GM21529 (cell line): Measurements from ENCODE around the gene COMMD2.

ENCODE experiments used
- ATAC-seq: cut with Tn5 transposase; IDR thresholded peaks from one replicate; pipeline ENCODE4 v1.9.1; 2021; ENCODE audit not compliant: unreplicated experiment

Gene COMMD2

DNA sequence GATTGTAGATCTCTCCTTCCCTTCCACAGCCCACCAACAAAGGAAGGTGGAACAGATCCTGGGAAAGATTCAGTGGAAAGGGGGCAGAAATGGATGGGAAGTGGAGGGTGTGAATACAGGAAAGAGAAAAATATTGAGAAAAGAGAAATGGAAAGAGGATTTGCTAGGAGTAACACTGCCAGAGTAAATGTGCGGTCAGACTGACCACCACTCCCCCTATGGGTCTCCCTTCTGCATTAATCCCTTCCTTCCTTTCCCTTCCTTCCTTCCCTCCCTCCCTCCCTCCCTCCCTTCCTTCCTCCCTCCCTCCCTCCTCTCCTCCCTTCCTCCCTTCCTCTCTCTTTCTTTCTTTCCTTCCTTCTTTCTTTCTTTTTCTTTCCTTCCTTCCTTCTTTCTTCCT, 12.0 kb upstream of the COMMD2 start:
- no peak for ATAC-seq

DNA sequence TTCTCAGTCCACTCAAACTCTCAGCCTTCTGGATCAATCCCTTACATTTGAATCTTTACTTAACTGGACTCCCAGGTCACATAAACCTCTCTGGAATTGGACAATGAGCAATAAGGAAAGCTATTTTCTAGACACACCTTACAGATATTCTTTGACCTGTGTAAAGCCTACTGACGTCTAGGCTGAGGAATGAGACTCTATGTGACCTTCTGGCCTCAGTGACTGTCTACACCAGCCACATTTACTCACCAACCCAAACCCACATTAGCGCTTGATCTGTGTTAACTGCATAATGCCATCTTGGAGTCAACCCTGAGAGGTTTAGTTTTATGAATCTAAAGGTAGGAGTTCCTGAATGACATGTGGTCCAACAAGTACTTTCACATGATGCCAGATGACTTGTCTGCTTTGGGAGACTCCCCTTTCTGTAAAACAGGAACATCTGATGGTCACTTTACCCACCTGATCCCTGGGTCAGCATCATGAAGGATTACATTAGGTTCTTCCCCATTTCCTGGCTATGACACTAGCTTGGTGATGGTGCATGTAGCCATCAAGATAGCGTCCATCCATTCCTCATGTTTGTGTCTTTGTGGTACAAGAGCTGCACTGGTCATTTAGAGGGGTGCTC, 11.4 kb upstream of the COMMD2 start:
- no peak for ATAC-seq

DNA sequence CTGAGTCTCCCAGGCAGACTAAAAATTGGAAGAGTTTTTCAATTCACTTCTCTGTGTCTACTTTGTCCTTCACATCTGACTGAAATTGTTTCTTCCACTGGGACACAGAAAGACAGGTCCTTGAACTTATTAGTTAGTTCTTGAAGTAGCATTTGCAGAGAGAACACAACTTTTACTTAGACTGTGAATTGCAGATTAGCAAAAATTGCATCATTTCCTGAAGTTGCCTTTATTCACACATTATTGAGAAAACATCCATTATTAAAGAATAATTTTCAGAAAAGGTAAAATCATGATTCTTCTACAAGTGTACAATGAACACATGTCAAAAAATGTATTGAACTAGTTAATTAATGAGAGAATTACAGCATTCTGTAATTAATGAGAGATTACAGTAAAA, 1.4 kb upstream of the COMMD2 start:
- no peak for ATAC-seq

DNA sequence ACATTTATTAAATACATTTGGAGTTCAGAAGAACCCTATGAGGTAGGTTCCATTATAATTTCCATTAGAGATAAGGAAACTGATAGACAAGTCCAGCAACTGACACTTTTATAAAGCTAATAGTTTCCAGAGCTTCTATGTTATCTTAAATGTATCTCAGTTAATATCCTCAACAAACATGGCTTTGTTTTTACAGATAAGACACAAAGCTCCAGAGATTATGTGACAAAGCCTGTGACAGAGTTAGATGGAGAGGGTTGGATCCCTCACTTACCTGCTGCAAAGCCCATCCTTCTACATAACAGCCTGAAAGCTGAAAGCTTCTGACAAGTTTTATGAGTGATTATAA, 473 bp upstream of the COMMD2 start:
- ATAC-seq = no peak

DNA sequence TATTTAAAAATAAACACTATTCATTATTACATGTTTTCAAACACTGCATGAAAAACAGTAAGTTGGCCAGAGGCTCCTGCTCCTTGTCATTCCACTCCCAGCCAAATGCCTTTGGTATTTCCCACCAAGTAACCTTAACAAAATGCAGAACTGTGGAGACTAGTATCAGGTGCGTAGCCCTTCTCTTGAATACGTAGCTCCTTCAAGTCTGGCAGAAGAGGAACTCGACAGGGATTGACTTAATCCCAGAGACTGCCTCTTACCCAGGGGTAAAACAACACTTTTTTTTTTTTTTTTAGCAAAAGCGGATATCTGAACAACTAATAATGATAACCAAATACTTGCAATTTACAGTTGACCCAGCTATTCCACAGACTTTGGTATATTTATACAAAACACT, 738 bp downstream of the COMMD2 start:
- ATAC-seq = no peak

DNA sequence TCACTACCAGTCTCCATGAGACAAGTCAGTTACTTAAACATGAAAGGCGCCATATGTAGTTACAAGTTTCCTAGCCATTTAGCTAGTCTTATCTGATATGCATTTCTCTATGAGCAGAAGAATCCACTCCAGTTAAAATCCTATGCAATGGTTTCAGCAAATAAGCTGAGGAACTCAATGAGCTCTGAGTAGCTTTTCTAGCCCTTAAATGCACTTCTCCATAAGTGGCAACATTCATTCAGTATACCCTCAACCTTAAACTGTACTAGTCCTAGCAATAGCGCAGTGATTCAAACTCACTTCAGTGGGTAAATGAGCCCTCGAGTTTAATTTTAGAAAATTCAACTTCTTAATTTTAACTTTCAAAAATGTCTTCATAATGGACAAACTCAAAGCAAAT, 7.7 kb downstream of the COMMD2 start:
- ATAC-seq = no peak

DNA sequence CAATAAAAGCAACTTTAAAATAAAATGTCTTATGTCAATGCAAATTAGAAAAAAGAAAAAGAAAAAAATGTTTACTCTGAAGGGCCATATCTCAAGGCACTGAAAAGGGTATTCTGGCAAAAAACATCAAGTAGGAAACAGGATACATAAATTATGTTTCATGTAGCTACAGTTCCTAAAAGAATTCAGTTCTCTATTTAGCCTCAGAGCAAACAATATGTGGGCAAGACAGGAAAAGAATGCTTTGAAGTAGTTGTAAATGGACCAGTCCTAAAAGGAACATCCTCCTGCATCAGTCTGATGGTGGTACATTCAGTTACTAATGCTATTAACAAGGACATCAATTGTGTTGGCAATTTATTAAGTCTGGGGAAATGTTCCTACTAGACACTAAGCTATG, 8.1 kb downstream of the COMMD2 start:
- no peak for ATAC-seq

DNA sequence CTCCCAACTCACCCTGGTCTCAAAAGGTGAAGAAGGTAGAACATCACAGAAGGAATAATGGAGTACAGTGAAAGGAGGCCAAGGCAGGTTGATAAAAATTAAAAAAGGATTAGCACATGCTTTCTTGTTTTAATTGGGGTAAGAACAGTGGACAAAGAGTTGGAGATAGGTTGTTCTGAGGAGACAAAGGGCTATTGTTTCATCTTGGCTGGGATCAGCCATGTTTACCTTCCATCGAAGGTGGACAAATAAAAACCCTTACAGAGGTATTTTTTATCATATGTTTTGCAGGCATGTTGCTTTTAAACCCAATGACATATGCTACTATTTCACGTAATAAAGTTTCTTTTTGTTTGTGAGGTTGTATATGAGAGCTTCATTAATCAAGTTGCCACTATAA, 12.9 kb downstream of the COMMD2 start:
- ATAC-seq = no peak

DNA sequence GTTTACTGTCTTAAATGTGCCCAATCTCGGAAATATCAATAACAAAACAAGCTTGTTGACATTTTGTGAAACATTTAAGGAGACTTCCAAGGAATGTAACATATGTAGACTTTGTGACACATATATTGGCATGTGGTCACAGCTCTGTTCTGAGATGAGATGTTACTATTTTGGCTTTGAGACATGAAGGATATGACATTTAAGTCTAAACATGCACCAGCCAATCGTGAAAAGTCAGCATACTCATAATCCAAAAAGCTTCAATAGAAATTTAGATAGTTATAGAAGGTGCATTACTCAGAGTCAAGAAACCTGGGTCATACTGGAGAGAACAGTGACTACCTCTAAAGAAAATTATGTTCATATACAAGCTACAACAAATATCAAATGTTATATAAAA, 13.4 kb downstream of the COMMD2 start:
- ATAC-seq = no peak

DNA sequence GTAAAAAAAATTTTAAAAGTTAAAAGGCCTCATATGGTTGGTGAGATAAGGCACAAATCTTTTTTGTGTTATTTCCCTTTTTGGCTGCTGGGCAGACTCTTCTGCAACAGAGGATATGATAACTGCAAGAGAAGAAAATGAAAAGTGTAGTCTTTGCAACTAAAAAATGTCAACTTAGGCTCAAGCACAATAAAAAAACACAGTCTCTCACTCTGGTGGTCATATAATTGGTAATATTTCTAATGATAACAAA, 15.4 kb downstream of the COMMD2 start:
- no peak for ATAC-seq

DNA sequence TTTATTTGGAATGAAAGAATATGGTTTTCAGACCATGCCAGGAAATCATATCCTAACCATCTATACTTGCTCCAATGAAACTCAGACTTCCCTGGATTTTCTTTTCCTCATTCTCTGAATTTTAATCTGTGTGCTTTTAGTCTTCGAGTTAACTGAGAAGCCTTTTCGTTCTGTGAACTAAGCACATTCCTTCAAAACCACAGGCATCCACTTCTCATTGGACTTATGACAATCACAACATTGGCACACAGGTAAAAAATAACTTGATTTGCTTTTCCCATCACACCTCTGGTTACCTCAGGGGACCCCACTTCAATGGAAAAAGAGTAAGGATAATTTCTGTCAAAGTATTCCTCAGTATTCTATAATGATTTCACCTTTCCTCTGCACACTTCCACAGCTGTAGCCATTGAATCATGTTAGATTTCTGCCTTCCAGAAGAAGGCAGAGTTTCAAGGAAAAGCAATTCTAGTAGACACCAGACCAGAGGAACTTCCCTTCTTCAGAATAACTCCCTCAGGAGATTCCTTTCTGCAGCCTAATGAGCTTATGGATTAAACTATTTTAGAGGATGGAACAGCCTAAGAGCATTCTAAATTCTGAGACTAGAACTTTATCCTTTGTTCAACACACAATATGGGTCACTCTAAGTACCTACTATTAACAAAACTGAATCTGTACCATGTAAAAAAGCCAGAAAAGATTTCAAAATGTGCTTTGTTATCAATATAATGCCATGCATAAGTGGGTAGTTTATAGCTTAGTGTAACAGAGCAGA, 15.9 kb downstream of the COMMD2 start:
- ATAC-seq = no peak

DNA sequence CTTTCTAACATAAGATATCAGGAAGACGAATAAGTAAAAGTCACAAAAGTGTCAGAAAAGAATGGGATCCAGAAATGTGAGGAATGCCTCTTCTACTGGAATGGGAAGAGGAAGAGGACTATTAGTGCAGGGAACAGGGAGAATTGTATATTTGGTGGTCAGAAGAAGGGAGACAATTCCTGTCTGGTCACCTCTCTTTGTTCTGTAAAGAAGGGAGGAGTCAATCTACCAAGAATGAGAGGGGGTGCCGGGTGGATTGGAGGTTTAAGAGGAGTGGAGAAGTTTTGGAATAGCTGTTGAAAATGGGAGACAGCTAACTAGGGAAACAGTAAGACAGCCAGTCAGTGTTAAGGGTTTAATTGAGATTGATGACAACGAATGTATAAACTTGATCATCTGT, 20.1 kb downstream of the COMMD2 start:
- no peak for ATAC-seq

DNA sequence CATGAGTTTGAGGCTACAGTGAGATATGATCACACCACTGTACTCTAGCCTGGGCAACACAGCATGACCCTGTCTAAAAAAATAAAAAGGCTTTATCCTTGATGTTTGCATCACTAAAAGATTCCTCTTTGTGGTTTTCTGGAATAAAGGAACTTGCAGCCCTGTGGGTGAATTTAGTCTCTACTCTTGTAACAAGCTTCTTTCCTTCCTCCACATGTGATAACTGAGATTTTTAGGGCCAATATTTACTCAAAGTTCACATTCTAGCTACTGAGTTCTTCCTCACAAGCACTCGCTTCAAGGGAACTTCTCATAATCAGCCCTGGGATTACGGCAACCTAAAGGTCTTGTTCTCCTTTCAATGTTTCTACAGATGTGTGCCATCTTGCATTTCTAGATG, 24.6 kb downstream of the COMMD2 start:
- ATAC-seq = no peak

DNA sequence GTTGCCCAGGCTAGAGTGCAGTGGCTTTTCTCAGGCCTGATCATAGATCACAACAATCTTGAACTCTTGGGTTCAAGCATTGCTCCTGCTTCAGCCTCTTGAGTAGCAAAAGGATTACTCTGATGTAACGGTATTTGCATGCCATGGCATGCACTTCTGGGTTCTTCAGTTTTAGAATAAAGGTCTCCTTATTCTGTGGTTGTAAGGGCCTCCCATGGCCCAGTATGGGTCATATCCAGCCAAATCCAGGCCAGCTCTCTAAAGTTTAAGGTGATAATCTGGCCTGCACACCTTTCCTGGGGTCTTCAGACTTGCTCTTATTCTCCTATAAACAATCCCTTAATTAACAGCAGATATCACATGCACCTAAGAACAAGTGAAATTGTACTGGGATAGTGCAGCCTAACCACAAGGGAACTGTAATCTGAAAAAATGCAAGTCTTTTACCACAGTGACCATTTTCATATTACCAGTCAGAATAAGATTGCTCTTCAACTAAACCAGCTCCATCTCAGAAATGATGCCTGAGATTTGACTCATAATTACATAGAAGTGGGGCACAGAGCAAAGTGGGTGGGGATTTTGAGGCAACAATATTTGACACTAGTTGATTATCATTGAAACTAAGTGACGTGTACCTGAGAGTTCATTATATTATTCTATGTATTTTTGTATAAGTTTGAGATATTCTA, 25.4 kb downstream of the COMMD2 start:
- ATAC-seq = peak; percentile 90

DNA sequence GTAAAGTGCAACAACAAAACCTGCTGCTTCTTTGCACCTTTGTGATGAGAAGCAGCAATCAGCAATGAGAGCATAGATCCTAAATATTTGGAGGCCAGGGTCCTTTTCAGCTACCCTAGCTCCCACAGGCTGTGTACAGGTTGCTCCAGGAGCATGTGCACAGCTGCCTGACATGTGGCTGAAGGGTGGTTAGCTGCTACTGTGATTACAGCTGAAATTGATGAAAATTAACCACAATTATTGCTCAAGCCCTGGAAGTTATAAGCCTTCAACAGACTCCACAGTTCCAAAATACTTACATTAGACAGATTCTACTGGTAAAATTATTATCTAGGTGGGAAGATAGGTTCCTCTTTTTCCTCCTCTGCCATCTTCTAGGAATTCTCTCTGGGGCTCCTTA, 28.5 kb downstream of the COMMD2 start:
- no peak for ATAC-seq

DNA sequence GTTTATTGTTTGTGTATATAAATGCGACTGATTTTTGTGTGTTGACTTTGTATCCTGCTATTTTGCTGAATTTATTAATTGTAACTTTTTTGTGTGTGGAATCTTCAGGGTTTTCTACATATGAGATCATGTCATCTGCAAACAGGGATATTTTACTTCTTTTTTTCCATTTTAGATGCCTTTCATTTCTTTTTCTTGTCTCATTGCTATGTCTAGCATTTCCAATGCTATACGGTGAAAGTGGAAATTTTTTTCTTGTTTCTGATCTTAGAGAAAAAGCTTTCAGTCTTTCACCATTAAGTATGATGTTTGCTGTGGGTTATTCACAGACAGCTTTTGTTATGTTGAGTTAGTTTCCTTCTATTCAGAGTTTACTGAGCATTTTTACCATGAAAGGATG, 31.4 kb downstream of the COMMD2 start:
- ATAC-seq = no peak

DNA sequence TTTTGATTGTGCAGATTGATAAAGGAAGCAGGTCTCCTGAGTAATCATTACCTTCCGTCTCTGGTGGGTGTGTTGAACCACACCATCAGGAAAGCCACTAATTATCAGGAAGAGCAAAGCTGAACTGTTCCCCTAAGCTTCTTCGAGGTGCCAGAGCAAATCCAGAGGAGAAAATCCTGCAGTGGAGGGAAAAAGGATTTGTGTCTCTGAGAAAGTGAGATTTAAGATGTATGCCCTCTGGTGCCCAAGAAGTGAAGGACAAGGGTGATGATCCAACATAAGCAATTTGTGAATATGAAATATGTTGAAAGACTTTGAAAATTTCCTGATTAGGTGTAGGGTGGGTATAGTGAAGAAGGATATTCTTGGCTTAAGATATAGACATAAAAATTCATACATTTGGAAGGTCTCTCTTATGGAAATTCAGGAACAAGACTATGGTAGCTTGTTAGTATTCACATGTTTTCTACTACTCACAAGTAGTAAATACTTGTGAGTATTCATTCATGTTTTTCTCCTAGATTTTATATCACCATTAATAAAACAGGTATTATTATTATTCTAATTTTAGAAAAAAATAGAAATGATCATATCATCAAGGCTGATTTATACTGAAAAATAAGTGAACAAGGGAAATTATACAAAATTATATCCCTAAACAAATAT, 34.8 kb downstream of the COMMD2 start:
- peak; percentile 63 for ATAC-seq

DNA sequence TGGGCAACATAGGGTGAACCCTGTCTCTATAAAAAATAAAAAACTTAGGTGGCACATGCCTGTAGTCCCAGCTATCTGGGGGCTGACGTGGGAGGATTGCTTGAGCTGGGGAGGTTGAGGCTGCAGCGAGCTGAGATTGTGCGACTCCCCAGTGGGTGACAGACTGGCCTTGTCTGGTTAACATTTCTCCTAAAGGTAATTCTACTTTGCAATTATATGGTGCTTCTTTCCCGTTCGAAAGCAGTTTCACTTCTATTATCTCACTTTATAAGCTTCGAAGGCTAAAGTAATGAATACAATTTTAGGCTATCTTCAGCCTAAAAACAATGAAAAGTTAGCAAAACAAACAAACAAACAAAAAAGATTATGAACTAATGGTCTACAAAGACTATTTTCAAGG, 35.3 kb downstream of the COMMD2 start:
- no peak for ATAC-seq

DNA sequence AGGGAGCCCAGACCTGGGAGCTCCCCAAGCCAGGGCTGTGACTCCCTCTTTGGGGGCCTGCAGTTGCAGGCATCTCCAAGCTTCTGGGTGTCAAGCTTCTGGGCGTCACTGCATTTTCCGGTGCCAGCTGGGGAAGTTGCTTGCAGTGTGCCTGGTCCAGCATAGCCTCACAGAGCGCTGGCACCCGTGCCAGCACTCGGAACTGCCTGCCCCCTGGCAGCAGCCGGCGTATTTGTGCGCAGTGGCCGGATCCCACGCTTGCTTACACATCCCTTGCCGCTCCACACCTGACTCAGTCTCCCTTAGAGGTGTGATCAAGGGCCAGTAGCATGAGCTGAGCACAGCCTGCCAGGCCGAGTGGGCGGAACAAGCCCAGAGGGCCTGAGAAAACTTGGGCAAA, 37.0 kb downstream of the COMMD2 start:
- ATAC-seq = no peak

DNA sequence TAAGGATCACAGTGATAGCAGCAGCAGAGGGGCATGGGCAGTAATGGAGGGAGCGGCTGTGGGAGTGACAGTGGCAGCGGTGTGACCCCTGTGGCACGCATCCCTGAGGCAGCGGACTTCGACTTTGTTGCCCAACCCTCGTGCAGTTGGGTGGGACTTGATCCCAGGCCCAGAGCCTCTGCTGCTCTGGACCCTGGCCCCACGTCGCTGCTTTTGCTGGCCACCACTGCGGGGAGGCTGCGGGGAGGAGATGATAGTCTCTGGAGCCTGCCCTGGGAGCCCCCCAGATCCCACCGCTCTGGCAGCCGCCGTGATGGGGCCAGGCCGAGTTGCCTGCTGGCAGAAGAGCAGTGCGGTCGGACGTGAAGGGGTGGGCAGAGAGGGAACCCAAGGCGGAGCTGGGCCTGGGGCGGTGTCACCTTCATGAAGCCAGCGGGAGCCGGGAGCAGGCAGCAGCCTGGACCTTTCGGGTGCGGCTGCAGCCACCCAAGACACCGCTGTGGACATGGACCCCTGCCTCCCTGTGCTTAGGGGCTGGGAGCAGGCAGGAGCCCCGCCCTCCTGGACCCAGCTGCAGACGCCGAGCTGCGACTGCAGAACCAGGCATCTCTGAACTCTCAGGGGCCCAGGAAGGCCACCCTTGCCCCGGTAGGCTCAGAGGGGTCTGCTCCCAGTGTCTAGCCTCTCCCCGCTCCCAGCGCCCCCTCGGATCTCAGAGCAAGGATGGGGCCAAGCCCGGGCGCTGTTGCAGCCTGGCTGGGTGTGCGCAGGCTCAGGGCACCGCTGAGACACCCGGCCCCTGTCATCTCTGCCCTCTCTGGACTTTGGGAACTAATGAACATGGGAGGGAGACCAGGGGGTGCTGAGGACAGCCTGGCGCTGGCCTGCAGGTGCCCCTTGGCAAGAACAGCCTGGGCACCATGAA, 38.3 kb downstream of the COMMD2 start:
- ATAC-seq = no peak

DNA sequence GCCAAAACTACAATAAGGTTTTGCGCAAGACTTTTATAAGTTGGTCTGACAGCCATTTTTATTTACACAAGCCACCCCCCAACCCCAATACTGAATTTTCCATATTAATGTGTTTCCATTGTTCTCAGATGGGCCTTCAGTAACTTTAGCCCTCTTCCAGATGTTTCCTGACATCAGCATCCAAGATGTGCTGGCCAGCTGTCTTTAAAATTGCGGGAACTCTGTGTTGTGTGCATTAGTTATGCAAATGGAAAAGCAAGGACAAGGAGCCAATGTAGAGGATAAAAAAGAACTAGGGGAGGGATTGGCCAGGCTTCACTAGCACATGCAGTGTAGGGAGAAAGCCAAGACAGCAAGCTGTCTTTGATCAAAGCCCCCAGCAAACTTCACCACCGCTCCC, 45.4 kb downstream of the COMMD2 start:
- ATAC-seq = no peak
